ENCODE results near the gene DCLK2.

DCLK2 gene

GRCh38 chr4:150278206-150278605, 200.0 kb downstream of the DCLK2 start:
- ChIA-PET POLR2A (no interaction called here), CTCF (no interaction called here)
- no peak for TF ChIP-seq CTCF (IDR thresholded peaks at IDR 0.05; ENCODE audit: control extremely low read depth, extremely low read depth, low read depth, missing control alignments)
- no peak for DNase-seq (ENCODE audit: extremely low spot score)

- POLR2A ChIA-PET, result no interaction called here
- TF ChIP-seq CTCF (IDR thresholded peaks at IDR 0.05; ENCODE audit: control extremely low read depth, extremely low read depth, low read depth, missing control alignments), result no peak
- CTCF ChIA-PET, result interaction anchor here (0.7 to 0.8 kb wide), 2 partner anchors 14 to 38 kb away, joined by 3 read pairs; no protein-coding TSS in a partner anchor
- DNase-seq (ENCODE audit: extremely low spot score), result no peak
These were observed 202.0 kb downstream of the DCLK2 start for GRCh38 chr4:150280081-150280895.

- no peak for TF ChIP-seq CTCF (IDR thresholded peaks at IDR 0.05; ENCODE audit: control extremely low read depth, extremely low read depth, low read depth, missing control alignments)
- DNase-seq (ENCODE audit: extremely low spot score), result no peak
- POLR2A ChIA-PET, result no interaction called here
- CTCF ChIA-PET, result interaction anchor here (0.8 kb wide), 1 partner anchor 13 kb away, joined by 3 read pairs; no protein-coding TSS in a partner anchor
These were observed 202.7 kb downstream of the DCLK2 start for GRCh38 chr4:150280975-150281374.

- no peak for TF ChIP-seq CTCF (IDR thresholded peaks at IDR 0.05; ENCODE audit: control extremely low read depth, extremely low read depth, low read depth, missing control alignments)
- no peak for DNase-seq (ENCODE audit: extremely low spot score)
- ChIA-PET POLR2A (no interaction called here), CTCF (interaction anchor here (1.0 to 1.2 kb wide), 2 partner anchors 28 to 31 kb away, joined by 3 to 4 read pairs; no protein-coding TSS in a partner anchor)
These were observed 205.4 kb downstream of the DCLK2 start for GRCh38 chr4:150283689-150284088.

DNA sequence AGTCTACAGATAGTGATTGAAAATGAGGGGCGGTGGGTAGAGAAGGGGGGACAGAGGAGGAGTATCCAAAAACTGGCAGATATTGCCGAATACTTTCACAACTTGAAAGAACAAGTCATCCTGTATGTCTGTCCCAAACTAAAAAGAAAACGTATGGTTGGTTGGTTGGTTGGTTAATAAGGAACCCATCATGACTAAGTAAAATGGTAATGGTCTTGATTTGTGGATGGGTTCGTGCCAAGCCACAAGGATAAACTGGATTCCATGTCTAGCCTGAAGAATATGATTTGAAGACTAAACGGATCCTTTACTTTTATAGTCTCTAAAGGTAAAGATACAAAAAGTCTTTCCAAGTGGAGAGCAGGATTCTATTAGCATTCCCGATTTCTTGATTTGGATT, 208.4 kb downstream of the DCLK2 start:
- CTCF ChIA-PET, result interaction anchor here (0.8 kb wide), 1 partner anchor 9 kb away, joined by 3 read pairs; no protein-coding TSS in a partner anchor
- POLR2A ChIA-PET, result no interaction called here
- no peak for TF ChIP-seq CTCF (IDR thresholded peaks at IDR 0.05; ENCODE audit: control extremely low read depth, extremely low read depth, low read depth, missing control alignments)
- no peak for DNase-seq (ENCODE audit: extremely low spot score)

GRCh38 chr4:150289198-150289597, 211.0 kb downstream of the DCLK2 start:
- TF ChIP-seq CTCF (IDR thresholded peaks at IDR 0.05; ENCODE audit: control extremely low read depth, extremely low read depth, low read depth, missing control alignments), result no peak
- ChIA-PET POLR2A (no interaction called here), CTCF (interaction anchor here (0.9 kb wide), 1 partner anchor 47 kb away, joined by 3 read pairs; no protein-coding TSS in a partner anchor)
- DNase-seq (ENCODE audit: extremely low spot score), result no peak

Measured in GM10248 (cell line).